ENCODE results near the gene PIM3. TPM values are rescaled to one million over a fixed set of nuclear protein-coding genes. Genes with fewer than 3 reads are reported as not detected.

The PIM3 gene
- polyA plus RNA-seq, 6 donors from 2014 or later: 46.7 to 60.7 (median 55.0) TPM

- peaks cover 10 to 18% (median 16%) of the 10 kb centered on the region in 3 donors for H3K4me1 Mint-ChIP-seq
- peaks cover 0 to 4% (median 0%) of the 10 kb centered on the region in 3 donors for H3K27me3 Mint-ChIP-seq
- peak overlapping the region in 3 of 6 donors; percentile 86 to 90 (median 90) for H3K27ac Mint-ChIP-seq
- DNase-seq (no peak), ATAC-seq (ENCODE audit: low read depth in 2 of 2) (no peak)
- no peaks in the 10 kb centered on the region for H3K9me3 Mint-ChIP-seq
- H3K4me3 Mint-ChIP-seq: peak overlapping the region in 4 of 8 donors; percentile 17 to 82 (median 33)
- H3K36me3 Mint-ChIP-seq: no peaks in the 10 kb centered on the region
Observed at GRCh38 chr22:49957826-49958365, 2.7 kb upstream of the PIM3 start.

- Mint-ChIP-seq H3K27ac (peak overlapping the region; percentile 64 to 97 (median 90)), H3K36me3 (no peaks in the 10 kb centered on the region), H3K9me3 (no peaks in the 10 kb centered on the region), H3K27me3 (peaks cover 0 to 4% (median 0%) of the 10 kb centered on the region in 3 donors), H3K4me3 (peak overlapping the region in 7 of 8 donors; percentile 55 to 86 (median 82)), H3K4me1 (peaks cover 11 to 23% (median 17%) of the 10 kb centered on the region in 3 donors)
- no peak for DNase-seq
- no peak for ATAC-seq (ENCODE audit: low read depth in 2 of 2)
Observed at GRCh38 chr22:49958366-49958921, 2.1 kb upstream of the PIM3 start.

- H3K27ac Mint-ChIP-seq: peak overlapping the region; percentile 86 to 97 (median 94)
- ATAC-seq (ENCODE audit: low read depth in 2 of 2) (no peak), DNase-seq (no peak)
- no peaks in the 10 kb centered on the region for H3K36me3 Mint-ChIP-seq
- H3K9me3 Mint-ChIP-seq: no peaks in the 10 kb centered on the region
- peaks cover 0 to 4% (median 0%) of the 10 kb centered on the region in 3 donors for H3K27me3 Mint-ChIP-seq
- H3K4me1 Mint-ChIP-seq: peaks cover 17 to 30% (median 22%) of the 10 kb centered on the region in 3 donors
- peak overlapping the region; percentile 72 to 86 (median 82) for H3K4me3 Mint-ChIP-seq
Observed at GRCh38 chr22:49958931-49959781, 1.4 kb upstream of the PIM3 start.

- Mint-ChIP-seq H3K4me1 (peaks cover 22 to 36% (median 24%) of the 10 kb centered on the region in 3 donors), H3K36me3 (no peaks in the 10 kb centered on the region), H3K9me3 (no peaks in the 10 kb centered on the region), H3K27me3 (peaks cover 0 to 4% (median 0%) of the 10 kb centered on the region in 3 donors), H3K27ac (peak overlapping the region; percentile 86 to 97 (median 94)), H3K4me3 (peak overlapping the region; percentile 61 to 86 (median 78))
- ATAC-seq (ENCODE audit: low read depth in 2 of 2) (peak; percentile 26 to 29), DNase-seq (no peak)
Observed at GRCh38 chr22:49959782-49960158, 802 bp upstream of the PIM3 start.

GRCh38 chr22:49961005-49961600, 531 bp downstream of the PIM3 start:
- peak overlapping the region in 5 of 6 donors; percentile 96 to 99 (median 97) for H3K27ac Mint-ChIP-seq
- H3K27me3 Mint-ChIP-seq: peaks cover 0 to 4% (median 0%) of the 10 kb centered on the region in 3 donors
- DNase-seq: peak; percentile 48

GRCh38 chr22:49961601-49962011, 1.0 kb downstream of the PIM3 start:
- ATAC-seq (ENCODE audit: low read depth in 2 of 2) (no peak), DNase-seq (no peak)
- peak overlapping the region; percentile 96 to 99 (median 98) for H3K27ac Mint-ChIP-seq
- H3K4me3 Mint-ChIP-seq: peak overlapping the region; percentile 86 to 97 (median 91)
- no peaks in the 10 kb centered on the region for H3K36me3 Mint-ChIP-seq
- no peaks in the 10 kb centered on the region for H3K9me3 Mint-ChIP-seq
- H3K4me1 Mint-ChIP-seq: peaks cover 32 to 50% (median 37%) of the 10 kb centered on the region in 3 donors
- peaks cover 0 to 4% (median 0%) of the 10 kb centered on the region in 3 donors for H3K27me3 Mint-ChIP-seq

More at GRCh38 chr22:49961005-49961600, 531 bp downstream of the PIM3 start:
- Mint-ChIP-seq H3K4me3 (peak overlapping the region; percentile 86 to 97 (median 91)), H3K9me3 (no peaks in the 10 kb centered on the region), H3K36me3 (no peaks in the 10 kb centered on the region), H3K4me1 (peaks cover 28 to 45% (median 32%) of the 10 kb centered on the region in 3 donors)
- no peak for ATAC-seq (ENCODE audit: low read depth in 2 of 2)

- Mint-ChIP-seq H3K27ac (peak overlapping the region; percentile 96 to 99 (median 98)), H3K27me3 (peaks cover 0 to 4% (median 0%) of the 10 kb centered on the region in 3 donors), H3K4me1 (peaks cover 34 to 53% (median 40%) of the 10 kb centered on the region in 3 donors), H3K36me3 (no peaks in the 10 kb centered on the region), H3K9me3 (no peaks in the 10 kb centered on the region), H3K4me3 (peak overlapping the region; percentile 86 to 97 (median 91))
- DNase-seq (peak; percentile 82), ATAC-seq (ENCODE audit: low read depth in 2 of 2) (peak; percentile 29 to 34)
Observed at GRCh38 chr22:49962012-49962750, 1.6 kb downstream of the PIM3 start.

GRCh38 chr22:49962751-49963646, 2.4 kb downstream of the PIM3 start:
- ATAC-seq (ENCODE audit: low read depth in 2 of 2): no peak
- H3K27ac Mint-ChIP-seq: peak overlapping the region; percentile 90 to 98 (median 95)
- H3K4me3 Mint-ChIP-seq: peak overlapping the region; percentile 68 to 97 (median 84)
- no peaks in the 10 kb centered on the region for H3K36me3 Mint-ChIP-seq
- DNase-seq: peak; percentile 20
- H3K9me3 Mint-ChIP-seq: no peaks in the 10 kb centered on the region
- peaks cover 0 to 4% (median 0%) of the 10 kb centered on the region in 3 donors for H3K27me3 Mint-ChIP-seq
- H3K4me1 Mint-ChIP-seq: peaks cover 41 to 61% (median 45%) of the 10 kb centered on the region in 3 donors

GRCh38 chr22:49963647-49964026, 3.1 kb downstream of the PIM3 start:
- Mint-ChIP-seq H3K9me3 (no peaks in the 10 kb centered on the region), H3K36me3 (no peaks in the 10 kb centered on the region), H3K27ac (peak overlapping the region; percentile 33 to 96 (median 94)), H3K4me3 (peak overlapping the region; percentile 65 to 97 (median 78)), H3K27me3 (peaks cover 0 to 4% (median 0%) of the 10 kb centered on the region in 3 donors), H3K4me1 (peaks cover 42 to 62% (median 45%) of the 10 kb centered on the region in 3 donors)
- ATAC-seq (ENCODE audit: low read depth in 2 of 2) (no peak), DNase-seq (no peak)

- peak overlapping the region; percentile 33 to 96 (median 94) for H3K27ac Mint-ChIP-seq
- no peaks in the 10 kb centered on the region for H3K9me3 Mint-ChIP-seq
- peak; percentile 22 for DNase-seq
- H3K27me3 Mint-ChIP-seq: peaks cover 0 to 4% (median 0%) of the 10 kb centered on the region in 3 donors
- ATAC-seq (ENCODE audit: low read depth in 2 of 2): no peak
- peaks cover 36 to 54% (median 39%) of the 10 kb centered on the region in 3 donors for H3K4me1 Mint-ChIP-seq
- peak overlapping the region; percentile 35 to 97 (median 78) for H3K4me3 Mint-ChIP-seq
- H3K36me3 Mint-ChIP-seq: no peaks in the 10 kb centered on the region
Observed at GRCh38 chr22:49964136-49965090, 3.8 kb downstream of the PIM3 start.

Data from naive B cell (primary cell).